Measurements from ENCODE around the gene SAE1.

Gene SAE1

DNA sequence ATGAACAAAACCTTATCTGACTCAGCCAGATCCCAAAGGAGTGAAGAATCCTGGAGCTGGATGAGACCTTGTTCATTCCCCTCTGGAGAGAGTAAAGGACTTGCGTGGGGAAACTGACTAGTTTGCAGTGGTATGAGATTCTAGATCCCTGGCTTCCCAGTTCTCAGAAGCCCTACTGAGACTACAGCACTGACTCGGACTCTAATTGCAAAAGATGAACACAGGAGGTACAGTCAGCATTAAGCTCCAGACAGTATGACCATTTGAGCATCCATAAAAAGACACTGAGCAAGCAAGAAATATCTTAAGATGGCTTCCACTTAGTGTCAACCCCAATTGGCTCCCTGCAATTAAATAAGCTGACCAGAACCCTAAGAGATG is 23.8 kb upstream of the SAE1 start:
- DNase-seq (ENCODE audit: low read depth) = no peak

DNA sequence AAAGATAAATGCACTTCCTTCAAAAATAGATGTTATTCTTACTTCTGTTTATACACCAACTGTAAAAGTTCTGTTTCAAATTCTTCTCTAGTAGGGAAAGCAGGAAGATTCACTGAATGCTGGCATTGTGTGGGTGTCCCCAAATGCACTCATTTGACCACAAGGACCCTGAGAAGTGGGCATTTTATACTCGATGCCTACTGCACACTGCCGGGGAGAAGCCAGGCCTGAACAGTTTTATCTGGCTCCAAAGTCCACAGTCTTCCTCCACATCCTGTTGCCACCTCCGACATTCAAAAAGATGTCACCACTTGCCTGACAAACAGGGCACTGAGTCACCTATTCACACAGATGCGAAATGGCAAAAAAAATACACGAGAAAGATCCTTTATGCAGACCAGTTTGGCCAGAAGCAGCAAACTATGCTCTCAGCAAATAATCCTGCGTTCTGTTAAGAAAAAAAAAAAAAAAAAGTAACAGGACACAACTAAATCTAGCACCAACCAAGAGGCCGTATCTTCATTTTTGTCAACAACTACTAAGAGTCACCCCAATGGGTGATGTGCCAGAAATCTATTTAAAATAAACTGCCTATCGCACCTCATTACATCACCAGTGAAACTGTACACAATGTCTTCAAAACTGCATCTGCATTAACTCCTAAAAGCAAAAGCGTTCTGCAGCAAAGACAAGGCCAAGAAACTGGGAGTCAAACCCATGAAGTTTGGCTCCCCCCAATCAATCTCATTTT is 23.3 kb upstream of the SAE1 start:
- peak; percentile 20 for DNase-seq (ENCODE audit: low read depth)

- DNase-seq (ENCODE audit: low read depth) = no peak
Measured at GRCh38 chr19:47107953-47108746, 22.5 kb upstream of the SAE1 start.

- no peak for DNase-seq (ENCODE audit: low read depth)
Measured at GRCh38 chr19:47109177-47109540, 21.5 kb upstream of the SAE1 start.

- DNase-seq (ENCODE audit: low read depth) = peak; percentile 59
Measured at GRCh38 chr19:47109541-47110375, 20.9 kb upstream of the SAE1 start.

DNA sequence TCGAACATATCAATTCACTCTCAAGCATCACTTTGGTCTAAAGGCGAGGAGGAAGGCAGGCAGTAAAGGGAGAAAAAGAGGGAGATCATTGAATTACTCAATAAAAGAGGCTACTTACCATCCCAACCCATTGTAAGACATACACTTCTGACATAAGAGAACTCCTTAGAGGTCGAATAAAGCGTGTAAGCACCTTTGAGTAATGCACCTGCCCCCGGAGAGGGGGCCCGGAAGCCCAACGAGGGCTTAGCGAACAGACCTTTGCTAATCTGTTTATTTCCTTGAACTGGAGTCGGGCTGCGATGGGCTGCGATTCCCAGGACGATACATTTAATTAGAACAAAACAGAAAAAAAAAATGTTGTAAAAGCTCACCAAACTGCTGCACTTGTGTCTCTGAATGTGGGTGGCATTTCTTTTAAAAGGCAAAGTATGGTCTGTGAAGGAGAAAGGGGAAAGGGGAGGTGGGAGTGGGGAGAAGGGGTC is 20.1 kb upstream of the SAE1 start:
- DNase-seq (ENCODE audit: low read depth) = peak; percentile 36

DNA sequence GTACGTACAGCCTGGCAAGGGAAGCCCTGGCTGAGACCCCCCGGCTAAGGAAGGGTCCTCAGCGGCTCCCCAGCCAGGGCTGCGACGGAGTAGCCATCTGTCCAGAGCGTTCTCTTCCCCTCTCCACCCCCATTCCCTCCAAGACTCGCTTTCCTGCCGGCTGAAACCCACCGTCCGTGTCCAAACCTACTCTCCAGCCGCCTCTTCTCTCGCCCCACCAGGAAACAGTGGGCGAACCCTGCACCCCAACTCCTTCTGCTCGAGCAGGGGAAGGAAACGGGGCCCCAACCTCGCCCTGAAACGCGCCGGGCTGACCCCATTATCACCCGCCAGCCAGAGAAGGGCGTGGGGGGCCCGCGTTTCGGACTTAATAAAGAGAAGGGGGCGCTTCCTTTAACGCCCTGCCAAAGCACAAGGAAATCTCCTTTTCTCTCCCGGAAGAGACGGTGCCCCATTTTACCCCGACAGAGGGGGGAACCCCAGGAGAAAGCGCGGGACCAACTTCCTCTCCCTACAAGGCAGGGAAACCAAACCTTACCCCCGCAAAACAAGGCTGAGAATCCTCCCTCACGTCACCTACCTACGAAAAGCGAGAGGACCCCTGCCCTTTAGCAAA is 19.5 kb upstream of the SAE1 start:
- DNase-seq (ENCODE audit: low read depth) = peak; percentile 53

GRCh38 chr19:47111682-47112165 is 18.9 kb upstream of the SAE1 start:
- DNase-seq (ENCODE audit: low read depth) = no peak

DNA sequence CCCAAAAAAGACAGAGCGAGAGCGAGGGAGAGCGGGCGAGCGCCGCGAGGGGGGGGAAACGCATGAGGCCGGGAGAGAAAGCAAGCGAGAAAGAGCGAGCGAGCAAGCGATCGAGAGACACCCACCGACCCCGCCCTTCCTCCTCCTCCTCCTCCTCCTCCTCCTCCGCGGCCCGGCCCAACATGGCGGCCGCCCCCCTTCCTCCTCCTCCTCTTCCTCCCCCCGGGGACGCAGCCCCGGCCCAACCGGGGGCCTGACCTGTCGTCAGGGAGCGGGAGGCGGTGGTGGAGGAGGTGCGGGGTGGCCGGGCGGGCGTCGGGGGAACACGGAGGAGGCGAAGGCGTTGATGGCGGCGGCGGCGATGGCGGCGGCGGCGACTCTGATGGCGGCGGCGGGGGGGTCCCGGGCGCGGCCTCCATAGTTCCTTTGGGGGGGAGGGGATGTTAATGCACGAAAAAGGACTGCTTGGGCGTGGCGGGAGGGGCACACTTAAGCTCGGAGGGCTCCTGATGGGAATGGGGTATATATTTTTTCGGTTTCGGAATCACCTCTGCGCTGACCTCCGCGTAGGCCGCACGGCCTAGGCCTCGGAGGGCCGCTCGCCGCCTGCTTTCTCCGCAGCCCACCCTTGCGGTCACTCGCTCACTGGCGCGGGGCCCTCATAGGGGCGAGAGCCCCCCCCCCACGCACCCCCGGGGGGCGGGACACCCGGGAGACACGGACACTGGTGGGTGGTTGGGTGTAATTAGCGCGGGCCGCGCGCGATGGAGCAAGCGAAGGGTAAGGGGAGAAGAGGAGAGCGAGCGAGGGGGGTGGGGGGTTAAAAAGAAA is 18.3 kb upstream of the SAE1 start:
- DNase-seq (ENCODE audit: low read depth) = peak; percentile 77

GRCh38 chr19:47112997-47113849 is 17.4 kb upstream of the SAE1 start, which contains the start of gene ZC3H4:
Gene ZC3H4, minus strand, starts transcription at chr19:47113776. Its CDS starts 1,192 bp downstream, at chr19:47112584.
- peak; percentile 99 for DNase-seq (ENCODE audit: low read depth)

- DNase-seq (ENCODE audit: low read depth) = no peak
Measured at GRCh38 chr19:47113850-47114651, 16.6 kb upstream of the SAE1 start.

DNA sequence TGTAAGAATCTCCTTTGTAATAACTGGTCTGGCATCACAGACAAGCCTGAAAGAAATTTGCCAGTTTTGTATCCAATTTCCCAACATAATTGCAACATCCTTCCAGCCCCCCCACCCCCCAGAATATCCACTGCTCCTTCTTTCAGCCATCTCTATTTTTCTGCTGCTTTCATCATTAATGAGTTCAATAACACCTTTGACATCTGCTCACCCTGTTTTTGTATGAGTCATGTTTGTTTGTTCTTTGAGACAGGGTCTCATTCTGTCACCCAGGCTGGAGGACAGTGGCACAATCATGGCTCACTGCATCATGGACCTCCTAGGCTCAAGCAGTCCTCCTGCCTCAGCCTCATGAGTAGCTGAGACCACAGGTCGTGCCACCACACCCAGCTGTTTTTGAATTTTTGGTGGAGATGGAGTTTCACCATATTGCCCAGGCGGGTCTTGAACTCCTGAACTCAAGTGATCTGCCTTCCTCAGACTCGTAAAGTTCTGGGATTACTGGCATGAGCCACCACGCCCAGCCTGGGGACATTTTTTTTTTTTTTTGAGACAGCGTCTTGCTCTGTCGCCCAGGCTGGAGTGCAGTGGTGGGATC is 10.1 kb upstream of the SAE1 start:
- no peak for DNase-seq (ENCODE audit: low read depth)

GRCh38 chr19:47122359-47123335 is 8.0 kb upstream of the SAE1 start:
- no peak for DNase-seq (ENCODE audit: low read depth)

DNA sequence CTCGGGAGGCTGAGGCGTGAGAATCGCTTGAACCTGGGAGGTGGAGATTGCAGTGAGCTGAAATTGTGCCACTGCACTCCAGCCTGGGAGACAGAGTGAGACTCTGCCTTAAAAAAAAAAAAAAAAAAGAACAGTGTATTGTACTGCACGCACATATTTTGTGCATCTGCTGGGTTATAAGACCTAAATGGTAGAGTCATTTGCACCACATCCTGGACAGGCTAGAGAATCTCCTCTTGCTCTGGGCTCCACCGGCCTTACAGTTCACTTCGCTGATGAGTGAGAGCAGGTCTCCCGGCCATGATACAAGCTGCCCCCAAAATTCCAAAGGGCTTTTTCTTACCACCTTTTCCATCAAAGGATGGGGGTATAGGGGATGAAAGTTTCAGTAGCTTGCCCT is 7.2 kb upstream of the SAE1 start:
- DNase-seq (ENCODE audit: low read depth) = no peak

GRCh38 chr19:47124937-47125668 is 5.5 kb upstream of the SAE1 start:
- DNase-seq (ENCODE audit: low read depth) = no peak

- no peak for DNase-seq (ENCODE audit: low read depth)
Measured at GRCh38 chr19:47125669-47125938, 5.0 kb upstream of the SAE1 start.

GRCh38 chr19:47129579-47129978 is 1.1 kb upstream of the SAE1 start:
- DNase-seq (ENCODE audit: low read depth) = no peak

Data from activated T-cell treated with anti-CD3 and anti-CD28 coated beads for 24 hours (primary cell).